Neural progenitor cell (in vitro differentiated cells): Measurements from ENCODE around the gene SCPEP1. TPM values are rescaled to one million over a fixed set of nuclear protein-coding genes. Genes with fewer than 3 reads are reported as not detected.

ENCODE experiments used
- DNase-seq: peaks from one replicate; pipeline ENCODE4 v3.0.0-alpha.2; 2016; ENCODE audit warnings: low spot score
- H2AFZ ChIP-seq: fragments of 200-600 bp; sonication (generic); replicated peaks from 2 replicates; pipeline ENCODE4 v1.6.1; 2016; ENCODE audit warnings: antibody characterized with exemption
- H3F3A ChIP-seq: fragments of 200-600 bp; sonication (generic); 2 replicates; pipeline ENCODE4 v1.6.1; 2016; ENCODE audit warnings: antibody characterized with exemption, low read depth
- H3K27ac ChIP-seq: fragments of 200-600 bp; sonication (generic); 2 replicates; pipeline ENCODE4 v1.5.1; 2016; ENCODE audit warnings: mild to moderate bottlenecking
- H3K27me3 ChIP-seq: fragments of 200-600 bp; sonication (generic); 2 replicates; pipeline ENCODE4 v1.6.1; 2016; ENCODE audit warnings: mild to moderate bottlenecking, moderate library complexity
- H3K36me3 ChIP-seq: fragments of 200-600 bp; sonication (generic); 2 replicates; pipeline ENCODE4 v1.5.1; 2016
- H3K4me1 ChIP-seq: fragments of 200-600 bp; sonication (generic); 2 replicates; pipeline ENCODE4 v1.6.1; 2016; ENCODE audit warnings: mixed run types
- H3K4me2 ChIP-seq: fragments of 200-600 bp; sonication (generic); 2 replicates; pipeline ENCODE4 v1.6.1; 2016
- H3K4me3 ChIP-seq: fragments of 200-600 bp; sonication (generic); 2 replicates; pipeline ENCODE4 v1.5.1; 2016
- H3K79me2 ChIP-seq: fragments of 200-600 bp; sonication (generic); 2 replicates; pipeline ENCODE4 v1.6.1; 2016; ENCODE audit warnings: low read depth
- H3K9ac ChIP-seq: fragments of 200-600 bp; sonication (generic); 2 replicates; pipeline ENCODE4 v1.6.1; 2016
- H3K9me3 ChIP-seq: fragments of 200-600 bp; sonication (generic); 2 replicates; pipeline ENCODE4 v1.5.1; 2016; ENCODE audit warnings: low read depth
- H4K20me1 ChIP-seq: fragments of 200-600 bp; sonication (generic); 2 replicates; pipeline ENCODE4 v1.6.1; 2016; ENCODE audit warnings: low read depth
- H3K27ac Mint-ChIP-seq: 3 replicates; pipeline ENCODE4 v1.8.0; 2021; ENCODE audit warnings: mixed read lengths
- H3K27me3 Mint-ChIP-seq: 2 replicates; pipeline ENCODE4 v1.8.0; 2022; ENCODE audit warnings: low read depth, mild to moderate bottlenecking, inconsistent platforms, moderate library complexity, mixed read lengths; ENCODE audit not compliant: insufficient read depth
- H3K36me3 Mint-ChIP-seq: 3 replicates; pipeline ENCODE4 v1.8.0; 2021; ENCODE audit warnings: mixed read lengths
- H3K4me1 Mint-ChIP-seq: 3 replicates; pipeline ENCODE4 v1.8.0; 2021; ENCODE audit warnings: mixed read lengths
- H3K4me3 Mint-ChIP-seq: 3 replicates; pipeline ENCODE4 v1.8.0; 2021; ENCODE audit warnings: mild to moderate bottlenecking, moderate library complexity, mixed read lengths
- H3K9me3 Mint-ChIP-seq: 3 replicates; pipeline ENCODE4 v1.8.0; 2020; ENCODE audit warnings: mixed read lengths
- CTCF ChIP-seq: fragments of 200-600 bp; sonication (generic); IDR thresholded peaks from 2 replicates; pipeline ENCODE4 v1.5.1; 2017; ENCODE audit warnings: antibody characterized with exemption, mild to moderate bottlenecking
- EZH2 ChIP-seq: fragments of 200-600 bp; sonication (generic); IDR thresholded peaks from 2 replicates; pipeline ENCODE4 v1.6.1; 2017; ENCODE audit warnings: antibody characterized with exemption, mild to moderate bottlenecking, moderate library complexity
- EZH2phosphoT487 ChIP-seq: fragments of 200-600 bp; sonication (generic); IDR thresholded peaks from 2 replicates; pipeline ENCODE4 v1.6.1; 2017; ENCODE audit warnings: antibody characterized with exemption
- total RNA-seq: library from RNA; depleted of rRNA; stranded (reverse); fragments of >200 nt; gene quantifications from 2 replicates; pipeline ENCODE4 v1.2.3, GENCODE V29; 2015; ENCODE audit warnings: low replicate concordance

SCPEP1 gene
- total RNA-seq, 1 donor from 2014 or later = 28.7 TPM

GRCh38 chr17:56987283-56987834 is 9.4 kb downstream of the SCPEP1 start:
- TF ChIP-seq CTCF (no peak), EZH2phosphoT487 (no peak), EZH2 (no peak)
- Histone ChIP-seq H3K9me3 (no peaks in the 10 kb centered on the region), H3K79me2 (no peaks in the 10 kb centered on the region), H3F3A (peaks cover 3% of the 10 kb centered on the region), H3K4me1 (peaks cover 8% of the 10 kb centered on the region), H3K36me3 (peaks cover 4% of the 10 kb centered on the region), H3K4me3 (no peak overlapping the region), H3K27ac (no peak overlapping the region), H3K4me2 (no peak overlapping the region), H2AFZ (no peak overlapping the region), H4K20me1 (no peaks in the 10 kb centered on the region), H3K27me3 (no peaks in the 10 kb centered on the region), H3K9ac (no peak overlapping the region)
- Mint-ChIP-seq H3K4me1 (peaks cover 6% of the 10 kb centered on the region), H3K27me3 (peaks cover 4% of the 10 kb centered on the region), H3K36me3 (peaks cover 6% of the 10 kb centered on the region), H3K27ac (no peak overlapping the region), H3K9me3 (no peaks in the 10 kb centered on the region), H3K4me3 (no peak overlapping the region)
- no peak for DNase-seq

- Histone ChIP-seq H3K4me1 (no peaks in the 10 kb centered on the region), H3K27ac (no peak overlapping the region), H3F3A (no peaks in the 10 kb centered on the region), H3K4me2 (no peak overlapping the region), H3K27me3 (no peaks in the 10 kb centered on the region), H2AFZ (no peak overlapping the region), H3K36me3 (peaks cover 4% of the 10 kb centered on the region), H4K20me1 (no peaks in the 10 kb centered on the region), H3K9me3 (no peaks in the 10 kb centered on the region), H3K9ac (no peak overlapping the region), H3K79me2 (no peaks in the 10 kb centered on the region), H3K4me3 (no peak overlapping the region)
- peaks cover 4% of the 10 kb centered on the region for H3K27me3 Mint-ChIP-seq
- no peak overlapping the region for H3K4me3 Mint-ChIP-seq
- DNase-seq = no peak
- peaks cover 7% of the 10 kb centered on the region for H3K36me3 Mint-ChIP-seq
- H3K4me1 Mint-ChIP-seq = no peaks in the 10 kb centered on the region
- TF ChIP-seq CTCF = no peak
- TF ChIP-seq EZH2phosphoT487 = no peak
- no peak for TF ChIP-seq EZH2
- H3K9me3 Mint-ChIP-seq = no peaks in the 10 kb centered on the region
- H3K27ac Mint-ChIP-seq = no peak overlapping the region
Observed at GRCh38 chr17:56988901-56989572, 11.1 kb downstream of the SCPEP1 start.

- Histone ChIP-seq H3K4me2 (no peak overlapping the region), H2AFZ (no peak overlapping the region), H3K4me1 (no peaks in the 10 kb centered on the region), H3K79me2 (no peaks in the 10 kb centered on the region), H3F3A (no peaks in the 10 kb centered on the region), H3K27me3 (no peaks in the 10 kb centered on the region), H4K20me1 (no peaks in the 10 kb centered on the region), H3K4me3 (no peak overlapping the region), H3K36me3 (peaks cover 4% of the 10 kb centered on the region), H3K27ac (no peak overlapping the region), H3K9me3 (no peaks in the 10 kb centered on the region), H3K9ac (no peak overlapping the region)
- Mint-ChIP-seq H3K4me3 (no peak overlapping the region), H3K9me3 (no peaks in the 10 kb centered on the region), H3K36me3 (peaks cover 12% of the 10 kb centered on the region), H3K27me3 (peaks cover 2% of the 10 kb centered on the region), H3K4me1 (no peaks in the 10 kb centered on the region), H3K27ac (no peak overlapping the region)
- no peak for TF ChIP-seq EZH2phosphoT487
- no peak for TF ChIP-seq CTCF
- TF ChIP-seq EZH2 = no peak
- DNase-seq = no peak
Observed at GRCh38 chr17:56992364-56992763, 14.4 kb downstream of the SCPEP1 start.
